HG03159 (cell line): ENCODE results near the gene NKIRAS1.
"Not testable (repeated sequence)": the region's sequence is repeated elsewhere in the genome, so short reads cannot be mapped to it uniquely, and the experiment has no call there.

ENCODE experiments used
- ATAC-seq: cut with Tn5 transposase; IDR thresholded peaks from one replicate; pipeline ENCODE4 v1.9.1; 2021; ENCODE audit warnings: mild to moderate bottlenecking, moderate library complexity; ENCODE audit not compliant: unreplicated experiment

The NKIRAS1 gene

GRCh38 chr3:23911397-23911796 lies 5.4 kb downstream of the NKIRAS1 start:
- no peak for ATAC-seq

- no peak for ATAC-seq
These were observed 7.4 kb downstream of the NKIRAS1 start for GRCh38 chr3:23909341-23909740.

DNA sequence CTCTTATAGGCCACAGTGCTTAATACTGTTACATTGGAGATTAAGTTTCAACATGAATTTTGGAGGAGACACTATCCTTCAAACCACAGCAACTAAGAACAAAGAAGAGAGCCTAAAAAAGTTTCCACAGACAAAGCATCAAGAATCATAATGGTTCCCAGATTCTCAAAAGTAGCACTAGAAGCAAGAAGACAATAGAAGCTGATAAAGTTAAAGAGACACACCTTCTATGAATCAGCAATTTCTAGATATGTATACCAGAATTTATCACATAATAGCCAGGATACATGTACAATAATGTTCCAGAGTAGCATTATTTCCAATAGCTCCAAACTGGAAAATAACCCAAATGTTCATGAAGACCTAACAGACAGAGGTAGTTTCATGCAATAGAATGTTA lies 12.2 kb downstream of the NKIRAS1 start:
- no peak for ATAC-seq

DNA sequence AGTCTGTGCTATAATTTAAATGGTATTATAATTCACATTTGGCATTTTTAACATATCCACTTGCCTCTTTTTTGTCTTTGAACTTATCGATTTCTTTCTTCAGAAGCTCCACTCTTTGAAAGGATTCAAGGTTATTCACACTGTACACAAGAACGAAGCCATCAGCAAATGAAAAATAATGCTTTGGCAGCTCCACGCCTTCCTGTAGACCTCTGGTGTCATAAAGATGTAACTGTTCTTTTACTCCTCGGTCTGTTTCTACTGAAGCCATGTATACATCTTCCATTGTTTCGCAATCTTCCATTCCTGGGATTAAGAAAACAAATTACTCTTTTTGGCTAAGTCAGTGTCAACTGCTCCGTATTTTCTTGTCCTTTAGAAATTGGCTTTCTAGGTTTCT lies 16.0 kb downstream of the NKIRAS1 start:
- ATAC-seq = no peak

- ATAC-seq = no peak
These were observed 21.6 kb downstream of the NKIRAS1 start for GRCh38 chr3:23895181-23895580.

- no peak for ATAC-seq
These were observed 22.3 kb downstream of the NKIRAS1 start for GRCh38 chr3:23894254-23895061.

GRCh38 chr3:23889950-23890349 lies 26.8 kb downstream of the NKIRAS1 start:
- no peak for ATAC-seq

- ATAC-seq = no peak
These were observed 27.4 kb downstream of the NKIRAS1 start for GRCh38 chr3:23889386-23889785.

DNA sequence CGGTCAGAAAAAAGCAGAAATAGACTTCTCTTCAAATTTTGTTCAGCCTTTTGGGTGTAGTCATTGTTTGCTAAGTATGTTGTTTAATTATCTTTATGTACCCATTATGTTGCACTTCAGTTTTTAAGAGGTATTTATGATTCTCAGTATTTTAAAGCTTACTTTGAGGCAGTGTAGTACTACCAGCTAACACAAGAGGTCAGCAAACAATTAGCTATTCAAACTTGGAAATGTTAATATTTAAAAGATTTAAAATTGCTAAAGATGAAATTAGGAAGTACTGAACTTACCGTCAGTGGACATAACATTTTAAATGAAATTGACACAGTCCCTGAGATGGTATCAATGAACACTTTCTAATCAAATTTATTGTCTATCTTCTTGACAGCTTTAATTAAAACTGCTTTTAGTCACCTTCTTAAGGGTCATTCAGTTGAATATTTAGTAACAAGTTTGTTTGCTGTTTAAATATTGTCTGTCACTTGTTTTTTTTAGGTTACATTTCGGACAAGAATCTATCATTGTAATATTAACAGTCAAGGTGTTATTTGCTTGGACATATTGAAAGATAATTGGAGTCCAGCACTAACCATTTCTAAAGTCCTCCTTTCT lies 28.1 kb downstream of the NKIRAS1 start:
- ATAC-seq = peak; percentile 52

- no peak for ATAC-seq
These were observed 30.5 kb downstream of the NKIRAS1 start for GRCh38 chr3:23886311-23886710.

DNA sequence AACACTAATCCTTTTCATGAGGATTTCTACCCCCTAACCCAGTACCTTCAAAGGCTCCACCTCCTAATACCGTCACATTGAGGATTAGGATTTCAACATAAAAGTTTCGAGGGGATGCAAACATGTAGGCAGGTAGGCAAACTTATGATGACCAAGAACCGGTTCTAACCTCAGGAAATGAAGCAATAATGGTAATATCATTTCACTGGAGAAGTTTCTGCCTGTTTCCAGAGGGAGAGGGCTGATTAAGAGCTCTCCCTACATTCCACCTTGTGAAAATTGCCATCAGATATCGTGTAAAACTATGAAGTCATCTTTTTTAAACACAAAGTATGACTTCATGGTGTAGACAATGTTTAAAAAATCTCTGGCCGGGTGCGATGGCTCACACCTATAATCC lies 31.6 kb downstream of the NKIRAS1 start:
- ATAC-seq = no peak

GRCh38 chr3:23884481-23884880 lies 32.3 kb downstream of the NKIRAS1 start:
- ATAC-seq = no peak

GRCh38 chr3:23882487-23882918 lies 34.3 kb downstream of the NKIRAS1 start:
- no peak for ATAC-seq

- ATAC-seq = not testable (repeated sequence)
These were observed 34.8 kb downstream of the NKIRAS1 start for GRCh38 chr3:23881993-23882392.

DNA sequence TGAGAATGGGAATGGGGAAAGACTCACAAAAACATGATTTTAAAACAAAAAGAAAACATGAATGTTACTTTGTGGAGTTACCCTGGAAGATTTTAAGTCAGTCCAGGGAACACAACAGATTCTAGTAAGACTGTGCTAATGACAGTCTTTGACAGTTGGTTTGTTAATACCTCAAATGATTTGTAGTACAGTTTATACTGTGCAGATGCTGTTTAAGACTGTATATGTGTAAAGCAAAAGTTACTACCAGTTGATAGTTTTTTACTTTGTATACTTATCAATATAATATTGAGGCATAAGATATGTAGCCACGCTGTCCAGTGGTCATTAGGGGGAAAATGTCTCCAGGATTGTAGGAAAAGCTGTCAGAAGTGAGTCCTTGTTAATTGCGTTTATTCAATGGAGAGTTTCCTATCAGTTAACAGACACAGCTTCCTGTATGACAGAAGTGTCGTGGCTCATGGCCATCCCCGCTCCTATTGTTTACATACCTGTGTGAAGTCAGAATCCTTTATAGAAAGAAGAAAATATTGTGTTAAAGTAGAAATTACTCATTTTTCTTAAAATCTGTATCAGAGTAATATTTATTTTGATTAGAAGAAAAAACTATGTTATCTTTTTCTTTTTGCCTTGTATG lies 36.0 kb downstream of the NKIRAS1 start:
- ATAC-seq = no peak

DNA sequence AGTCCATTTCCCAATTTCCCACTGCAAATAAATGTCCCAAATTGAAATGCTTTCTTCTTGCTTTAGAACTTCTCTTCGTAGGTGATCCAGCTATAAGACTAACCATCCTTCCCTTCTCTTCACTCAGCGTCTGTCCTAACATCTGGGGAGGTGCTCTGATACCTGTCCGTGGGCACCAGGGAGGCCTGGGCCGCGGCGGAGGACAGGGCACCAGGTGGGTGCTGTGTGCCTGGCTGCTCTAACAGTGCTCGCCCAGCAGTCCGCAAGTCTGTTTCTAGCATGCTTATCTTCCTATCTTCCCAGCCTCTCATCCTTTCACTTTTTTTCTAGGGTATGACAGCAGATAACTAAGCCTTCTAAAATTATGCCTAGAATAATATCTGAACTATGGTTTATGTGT lies 37.3 kb downstream of the NKIRAS1 start:
- no peak for ATAC-seq

GRCh38 chr3:23877329-23877980 lies 39.3 kb downstream of the NKIRAS1 start:
- no peak for ATAC-seq

DNA sequence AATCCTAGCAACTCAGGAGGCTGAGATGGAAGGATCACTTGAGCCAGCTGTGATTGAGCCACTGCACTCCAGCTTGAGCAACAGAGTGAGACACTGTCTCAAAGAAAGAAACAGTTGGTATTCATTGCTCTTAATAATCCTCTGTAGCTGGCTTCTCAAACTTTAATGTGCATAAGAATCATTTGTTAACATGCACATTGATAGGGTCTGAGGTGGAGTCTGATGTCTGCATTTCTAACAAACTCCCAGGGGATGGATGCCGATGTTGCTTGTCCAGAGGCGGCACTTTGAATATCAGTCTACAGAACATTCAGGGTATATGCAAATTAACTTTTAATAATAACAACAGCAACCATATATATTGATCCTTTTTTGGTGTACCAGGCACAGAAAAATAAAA lies 39.9 kb downstream of the NKIRAS1 start:
- no peak for ATAC-seq

- ATAC-seq = no peak
These were observed 41.6 kb downstream of the NKIRAS1 start for GRCh38 chr3:23875113-23875725.

DNA sequence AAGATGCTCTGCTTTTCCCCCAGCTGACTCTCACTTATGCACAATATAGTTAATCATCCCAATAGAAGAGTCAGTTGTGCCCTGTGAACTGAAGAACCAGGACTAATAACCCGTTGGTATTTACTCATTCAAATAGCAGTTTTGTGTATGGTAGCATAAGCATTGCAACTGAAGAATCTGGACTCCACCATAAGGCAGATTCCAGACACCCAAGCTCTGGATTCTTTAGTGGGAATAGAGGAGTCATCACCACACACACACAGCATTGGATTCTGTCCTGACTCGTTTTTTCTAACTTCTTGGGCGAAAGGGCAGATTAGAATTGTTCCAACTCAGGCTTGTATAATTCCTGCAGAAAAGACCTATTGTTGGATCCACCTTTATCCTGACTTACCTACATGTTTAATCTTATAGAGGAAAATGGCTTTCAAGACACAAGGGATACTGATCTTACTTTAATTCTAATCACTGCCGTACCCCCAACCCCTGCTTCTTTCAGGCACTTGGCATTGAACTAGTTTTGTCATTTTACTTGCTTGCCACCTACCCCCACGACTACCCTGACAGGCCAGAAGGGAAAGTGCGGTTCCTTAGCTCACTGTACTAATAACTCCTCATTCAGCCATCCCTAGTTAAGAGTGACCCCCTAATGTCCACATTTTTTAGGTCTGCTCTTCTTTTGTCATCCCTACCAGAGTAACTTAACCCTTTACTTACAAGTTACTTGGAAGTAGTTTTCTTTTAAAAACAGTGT lies 42.3 kb downstream of the NKIRAS1 start:
- ATAC-seq = no peak
